Measurements from ENCODE around the gene ASIC2.

Gene ASIC2

GRCh38 chr17:33071656-33072055 is 221.4 kb downstream of the ASIC2 start:
- DNase-seq (ENCODE audit: low read depth, low spot score) = no peak

- DNase-seq (ENCODE audit: low read depth, low spot score) = no peak
These were observed 235.5 kb downstream of the ASIC2 start for GRCh38 chr17:33057564-33057963.

GRCh38 chr17:33056399-33057146 is 236.5 kb downstream of the ASIC2 start:
- DNase-seq (ENCODE audit: low read depth, low spot score) = no peak

GRCh38 chr17:33055746-33056145 is 237.3 kb downstream of the ASIC2 start:
- DNase-seq (ENCODE audit: low read depth, low spot score) = no peak

GRCh38 chr17:33055171-33055611 is 237.9 kb downstream of the ASIC2 start:
- no peak for DNase-seq (ENCODE audit: low read depth, low spot score)

- DNase-seq (ENCODE audit: low read depth, low spot score) = no peak
These were observed 238.7 kb downstream of the ASIC2 start for GRCh38 chr17:33054412-33054811.

- no peak for DNase-seq (ENCODE audit: low read depth, low spot score)
These were observed 239.4 kb downstream of the ASIC2 start for GRCh38 chr17:33053676-33054075.

- no peak for DNase-seq (ENCODE audit: low read depth, low spot score)
These were observed 240.2 kb downstream of the ASIC2 start for GRCh38 chr17:33052856-33053255.

GRCh38 chr17:33050611-33051140 is 242.4 kb downstream of the ASIC2 start:
- DNase-seq (ENCODE audit: low read depth, low spot score) = no peak

- peak; percentile 41 for DNase-seq (ENCODE audit: low read depth, low spot score)
These were observed 243.2 kb downstream of the ASIC2 start for GRCh38 chr17:33049781-33050414.

- DNase-seq (ENCODE audit: low read depth, low spot score) = no peak
These were observed 246.5 kb downstream of the ASIC2 start for GRCh38 chr17:33046361-33047255.

- DNase-seq (ENCODE audit: low read depth, low spot score) = no peak
These were observed 247.9 kb downstream of the ASIC2 start for GRCh38 chr17:33045216-33045615.

- DNase-seq (ENCODE audit: low read depth, low spot score) = no peak
These were observed 248.3 kb downstream of the ASIC2 start for GRCh38 chr17:33044771-33045170.

- no peak for DNase-seq (ENCODE audit: low read depth, low spot score)
These were observed 252.6 kb downstream of the ASIC2 start for GRCh38 chr17:33040461-33040860.

GRCh38 chr17:33039874-33040273 is 253.2 kb downstream of the ASIC2 start:
- DNase-seq (ENCODE audit: low read depth, low spot score) = no peak

- DNase-seq (ENCODE audit: low read depth, low spot score) = peak; percentile 55
These were observed 254.4 kb downstream of the ASIC2 start for GRCh38 chr17:33038740-33039139.

- no peak for DNase-seq (ENCODE audit: low read depth, low spot score)
These were observed 259.9 kb downstream of the ASIC2 start for GRCh38 chr17:33033176-33033575.

- no peak for DNase-seq (ENCODE audit: low read depth, low spot score)
These were observed 264.3 kb downstream of the ASIC2 start for GRCh38 chr17:33028778-33029177.

GRCh38 chr17:33028061-33028460 is 265.0 kb downstream of the ASIC2 start:
- DNase-seq (ENCODE audit: low read depth, low spot score) = no peak

- DNase-seq (ENCODE audit: low read depth, low spot score) = no peak
These were observed 268.2 kb downstream of the ASIC2 start for GRCh38 chr17:33024688-33025486.

- no peak for DNase-seq (ENCODE audit: low read depth, low spot score)
These were observed 269.3 kb downstream of the ASIC2 start for GRCh38 chr17:33023790-33024189.
